Progenitor cell of endocrine pancreas (in vitro differentiated cells): ENCODE results near the gene MRPL18. TPM values are rescaled to one million over a fixed set of nuclear protein-coding genes. Genes with fewer than 3 reads are reported as not detected.

ENCODE experiments used
- DNase-seq: peaks from one replicate; pipeline ENCODE4 v3.0.0; 2021; ENCODE audit warnings: low spot score; ENCODE audit not compliant: unreplicated experiment
- H3K27ac Mint-ChIP-seq: 2 replicates; pipeline ENCODE4 v1.8.0; 2021; ENCODE audit warnings: mild to moderate bottlenecking, moderate library complexity, mixed read lengths
- H3K27me3 Mint-ChIP-seq: 2 replicates; pipeline ENCODE4 v1.8.0; 2021; ENCODE audit warnings: mixed read lengths
- H3K36me3 Mint-ChIP-seq: 2 replicates; pipeline ENCODE4 v1.8.0; 2022; ENCODE audit warnings: mixed read lengths; ENCODE audit not compliant: insufficient read depth
- H3K4me1 Mint-ChIP-seq: 2 replicates; pipeline ENCODE4 v1.8.0; 2021; ENCODE audit warnings: low read depth, mixed read lengths
- H3K4me3 Mint-ChIP-seq: 2 replicates; pipeline ENCODE4 v1.8.0; 2021; ENCODE audit warnings: low read depth, mild to moderate bottlenecking, moderate library complexity, mixed read lengths
- H3K9me3 Mint-ChIP-seq: 2 replicates; pipeline ENCODE4 v1.8.0; 2021; ENCODE audit warnings: low read depth, mixed read lengths
- total RNA-seq: library from RNA; stranded (reverse); gene quantifications from 2 replicates; pipeline ENCODE4 v1.2.1, GENCODE V29; 2021
- TF ChIP-seq, protein P1 (sequence below): fragments of 200-600 bp; sonication (generic); IDR thresholded peaks from one replicate; pipeline ENCODE4 v1.5.0; 2021; ENCODE audit warnings: antibody characterized with exemption, mild to moderate bottlenecking; ENCODE audit not compliant: unreplicated experiment

The MRPL18 gene
- total RNA-seq, 1 donor from 2014 or later: 45.0 TPM

DNA sequence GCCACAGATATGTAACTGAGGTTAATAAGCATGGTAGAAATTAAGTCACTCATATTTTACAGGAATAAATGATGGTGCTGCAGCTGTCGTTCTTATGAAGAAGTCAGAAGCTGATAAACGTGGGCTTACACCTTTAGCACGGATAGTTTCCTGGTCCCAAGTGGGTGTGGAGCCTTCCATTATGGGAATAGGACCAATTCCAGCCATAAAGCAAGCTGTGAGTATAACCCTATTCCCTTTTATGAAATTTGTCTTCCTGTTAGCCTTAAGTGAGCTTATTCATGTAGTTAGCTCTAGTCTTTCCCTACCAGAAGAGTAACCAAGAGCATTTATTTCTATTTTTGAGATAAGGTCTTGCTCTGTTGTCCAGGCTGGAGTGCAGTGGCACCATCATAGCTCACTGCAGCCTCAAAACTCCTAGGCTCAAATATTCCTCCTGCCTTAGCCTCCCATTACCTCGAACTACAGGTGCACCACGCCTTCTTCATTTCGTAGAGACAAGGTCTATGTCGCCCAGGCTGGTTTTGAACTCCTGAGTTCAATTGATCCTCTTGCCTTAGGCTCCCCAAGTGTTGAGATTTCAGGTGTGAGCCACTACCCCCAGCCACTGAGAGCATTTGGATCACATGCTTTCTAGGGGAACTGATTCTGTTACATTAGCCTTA, 12.9 kb upstream of the MRPL18 start:
- Mint-ChIP-seq H3K4me1 (peaks cover 3% of the 10 kb centered on the region), H3K9me3 (no peaks in the 10 kb centered on the region), H3K4me3 (no peak overlapping the region), H3K36me3 (peaks cover 27% of the 10 kb centered on the region), H3K27me3 (no peaks in the 10 kb centered on the region), H3K27ac (peak overlapping the region; percentile 74)
- no peak for DNase-seq
- TF ChIP-seq, protein P1, sequence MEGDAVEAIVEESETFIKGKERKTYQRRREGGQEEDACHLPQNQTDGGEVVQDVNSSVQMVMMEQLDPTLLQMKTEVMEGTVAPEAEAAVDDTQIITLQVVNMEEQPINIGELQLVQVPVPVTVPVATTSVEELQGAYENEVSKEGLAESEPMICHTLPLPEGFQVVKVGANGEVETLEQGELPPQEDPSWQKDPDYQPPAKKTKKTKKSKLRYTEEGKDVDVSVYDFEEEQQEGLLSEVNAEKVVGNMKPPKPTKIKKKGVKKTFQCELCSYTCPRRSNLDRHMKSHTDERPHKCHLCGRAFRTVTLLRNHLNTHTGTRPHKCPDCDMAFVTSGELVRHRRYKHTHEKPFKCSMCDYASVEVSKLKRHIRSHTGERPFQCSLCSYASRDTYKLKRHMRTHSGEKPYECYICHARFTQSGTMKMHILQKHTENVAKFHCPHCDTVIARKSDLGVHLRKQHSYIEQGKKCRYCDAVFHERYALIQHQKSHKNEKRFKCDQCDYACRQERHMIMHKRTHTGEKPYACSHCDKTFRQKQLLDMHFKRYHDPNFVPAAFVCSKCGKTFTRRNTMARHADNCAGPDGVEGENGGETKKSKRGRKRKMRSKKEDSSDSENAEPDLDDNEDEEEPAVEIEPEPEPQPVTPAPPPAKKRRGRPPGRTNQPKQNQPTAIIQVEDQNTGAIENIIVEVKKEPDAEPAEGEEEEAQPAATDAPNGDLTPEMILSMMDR: no peak

DNA sequence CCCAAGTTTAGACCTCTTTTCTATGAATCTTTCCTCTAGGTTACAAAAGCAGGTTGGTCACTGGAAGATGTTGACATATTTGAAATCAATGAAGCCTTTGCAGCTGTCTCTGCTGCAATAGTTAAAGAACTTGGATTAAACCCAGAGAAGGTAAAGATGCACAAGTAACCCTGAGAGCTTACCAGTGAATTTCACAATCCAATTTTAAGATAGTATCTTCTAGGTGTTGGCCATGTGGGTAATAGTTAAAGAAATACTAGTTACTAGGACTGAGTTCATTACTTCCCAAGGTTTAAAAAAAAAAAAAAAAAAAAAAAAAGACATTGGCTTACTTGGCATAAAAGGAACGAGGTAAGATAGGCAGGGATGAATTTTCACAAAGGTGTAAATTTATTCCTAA, 12.1 kb upstream of the MRPL18 start:
- peak overlapping the region; percentile 53 for H3K27ac Mint-ChIP-seq

DNA sequence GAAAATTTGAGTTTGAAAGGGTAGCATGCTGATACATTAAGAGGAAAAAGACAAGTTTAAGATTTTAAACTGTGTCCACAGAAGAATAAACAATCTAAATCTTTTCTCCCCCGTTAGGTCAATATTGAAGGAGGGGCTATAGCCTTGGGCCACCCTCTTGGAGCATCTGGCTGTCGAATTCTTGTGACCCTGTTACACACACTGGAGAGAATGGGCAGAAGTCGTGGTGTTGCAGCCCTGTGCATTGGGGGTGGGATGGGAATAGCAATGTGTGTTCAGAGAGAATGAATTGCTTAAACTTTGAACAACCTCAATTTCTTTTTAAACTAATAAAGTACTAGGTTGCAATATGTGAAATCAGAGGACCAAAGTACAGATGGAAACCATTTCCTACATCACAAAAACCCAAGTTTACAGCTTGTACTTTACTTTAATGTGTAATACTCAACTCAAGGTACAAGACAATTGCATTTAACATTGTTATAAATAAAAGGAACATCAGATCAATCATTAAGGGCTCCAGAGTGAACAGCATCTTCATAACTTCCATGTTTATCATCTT, 11.6 kb upstream of the MRPL18 start:
- peak overlapping the region; percentile 53 for H3K27ac Mint-ChIP-seq
- TF ChIP-seq, protein P1: no peak
- peaks cover 34% of the 10 kb centered on the region for H3K36me3 Mint-ChIP-seq
- H3K9me3 Mint-ChIP-seq: no peaks in the 10 kb centered on the region
- no peaks in the 10 kb centered on the region for H3K27me3 Mint-ChIP-seq
- H3K4me3 Mint-ChIP-seq: no peak overlapping the region
- H3K4me1 Mint-ChIP-seq: peaks cover 3% of the 10 kb centered on the region
- DNase-seq: no peak

More for the DNA sequence above, 12.1 kb upstream of the MRPL18 start:
- Mint-ChIP-seq H3K4me3 (no peak overlapping the region), H3K27me3 (no peaks in the 10 kb centered on the region), H3K36me3 (peaks cover 33% of the 10 kb centered on the region), H3K4me1 (peaks cover 3% of the 10 kb centered on the region), H3K9me3 (no peaks in the 10 kb centered on the region)
- no peak for DNase-seq
- TF ChIP-seq, protein P1: no peak

DNA sequence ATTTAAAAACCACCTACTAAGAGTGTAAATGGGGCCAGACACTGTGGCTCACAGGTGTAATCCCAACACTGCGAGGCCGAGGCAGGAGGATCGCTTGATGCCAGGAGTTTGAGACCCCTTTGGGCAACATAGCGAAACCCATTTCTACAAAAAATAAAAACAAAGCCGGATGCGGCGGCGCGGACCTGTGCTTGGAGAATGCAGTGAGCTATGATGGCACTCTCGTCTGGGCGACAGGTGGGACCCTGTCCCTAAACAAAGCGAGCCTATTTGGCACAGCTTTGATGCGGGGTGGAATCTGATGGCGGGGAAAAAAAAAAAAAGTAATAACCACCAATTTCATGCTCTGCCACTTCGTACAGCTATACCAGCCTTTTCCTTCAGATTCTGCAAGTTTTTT, 2.0 kb upstream of the MRPL18 start:
- TF ChIP-seq, protein P1: no peak
- peaks cover 25% of the 10 kb centered on the region for H3K36me3 Mint-ChIP-seq
- H3K27me3 Mint-ChIP-seq: no peaks in the 10 kb centered on the region
- no peaks in the 10 kb centered on the region for H3K9me3 Mint-ChIP-seq
- H3K4me1 Mint-ChIP-seq: peaks cover 29% of the 10 kb centered on the region
- peak overlapping the region; percentile 94 for H3K27ac Mint-ChIP-seq
- no peak for DNase-seq
- peak overlapping the region; percentile 99 for H3K4me3 Mint-ChIP-seq

DNA sequence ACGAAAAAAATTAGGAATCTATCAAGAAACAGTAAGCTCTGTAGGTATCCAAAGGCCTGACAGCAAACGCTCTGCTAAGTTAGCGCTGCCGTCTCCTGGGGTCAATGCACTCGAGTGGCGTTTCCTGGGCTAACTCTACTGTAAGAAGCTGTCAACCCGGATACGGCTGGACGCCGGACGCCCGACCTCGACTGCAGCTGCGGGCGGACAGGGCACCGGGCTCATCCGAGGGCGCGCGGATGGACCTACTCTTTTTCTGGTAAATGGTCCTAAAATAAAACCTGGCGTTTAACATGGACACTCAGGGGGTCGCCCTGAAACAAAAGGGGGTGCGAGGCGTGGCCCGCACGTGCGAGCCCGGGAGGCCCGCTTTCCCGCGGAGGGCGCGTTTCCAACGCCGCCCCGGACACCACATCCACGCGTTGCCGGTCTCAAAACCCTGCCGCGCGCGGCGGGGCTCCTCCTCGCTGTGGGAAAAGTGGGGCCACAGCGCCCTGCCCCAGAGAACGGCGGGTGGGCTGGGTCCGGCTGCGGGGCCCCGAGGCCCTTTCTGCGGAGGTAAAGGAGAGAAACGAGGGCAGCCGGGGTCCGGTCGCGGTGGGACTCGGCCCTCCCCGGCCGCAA, 1.4 kb upstream of the MRPL18 start:
- Mint-ChIP-seq H3K36me3 (peaks cover 22% of the 10 kb centered on the region), H3K4me1 (peaks cover 29% of the 10 kb centered on the region), H3K9me3 (no peaks in the 10 kb centered on the region), H3K27me3 (no peaks in the 10 kb centered on the region), H3K27ac (peak overlapping the region; percentile 94), H3K4me3 (peak overlapping the region; percentile 99)
- DNase-seq: no peak
- TF ChIP-seq, protein P1: no peak
